ENCODE results near the gene KCNJ16.

- no peak for TF ChIP-seq CTCF (IDR thresholded peaks at IDR 0.05)
- no peak for TF ChIP-seq ZFX (IDR thresholded peaks at IDR 0.05; ENCODE audit: borderline replicate concordance)
These were observed 27.5 kb downstream of the KCNJ16 start for GRCh38 chr17:70102531-70102930.

Data from 22Rv1 (cell line).